ENCODE measurements around the gene METTL26. TPM values are rescaled to one million over a fixed set of nuclear protein-coding genes. Genes with fewer than 3 reads are reported as not detected.

Gene METTL26
- total RNA-seq, 6 experiments from 2014 or later: 91.6 to 115 (median 105) TPM

GRCh38 chr16:659618-660017, 23.5 kb upstream of the METTL26 start:
- Mint-ChIP-seq H3K27ac (no peak overlapping the region), H3K27me3 (ENCODE audit: insufficient read depth) (no peaks in the 10 kb centered on the region), H3K4me1 (ENCODE audit: low read depth) (no peaks in the 10 kb centered on the region), H3K4me3 (no peak overlapping the region), H3K9me3 (no peaks in the 10 kb centered on the region), H3K36me3 (ENCODE audit: low read depth) (no peaks in the 10 kb centered on the region)
- DNase-seq: no peak
- TF ChIP-seq CTCF (IDR thresholded peaks at IDR 0.05): no peak

GRCh38 chr16:658679-659571, 22.8 kb upstream of the METTL26 start:
- H3K27me3 Mint-ChIP-seq (ENCODE audit: insufficient read depth): no peaks in the 10 kb centered on the region
- H3K27ac Mint-ChIP-seq: no peak overlapping the region
- H3K4me1 Mint-ChIP-seq (ENCODE audit: low read depth): no peaks in the 10 kb centered on the region
- no peak overlapping the region for H3K4me3 Mint-ChIP-seq
- no peaks in the 10 kb centered on the region for H3K36me3 Mint-ChIP-seq (ENCODE audit: low read depth)
- DNase-seq: no peak
- no peaks in the 10 kb centered on the region for H3K9me3 Mint-ChIP-seq
- TF ChIP-seq CTCF (IDR thresholded peaks at IDR 0.05): peak; percentile 43

DNA sequence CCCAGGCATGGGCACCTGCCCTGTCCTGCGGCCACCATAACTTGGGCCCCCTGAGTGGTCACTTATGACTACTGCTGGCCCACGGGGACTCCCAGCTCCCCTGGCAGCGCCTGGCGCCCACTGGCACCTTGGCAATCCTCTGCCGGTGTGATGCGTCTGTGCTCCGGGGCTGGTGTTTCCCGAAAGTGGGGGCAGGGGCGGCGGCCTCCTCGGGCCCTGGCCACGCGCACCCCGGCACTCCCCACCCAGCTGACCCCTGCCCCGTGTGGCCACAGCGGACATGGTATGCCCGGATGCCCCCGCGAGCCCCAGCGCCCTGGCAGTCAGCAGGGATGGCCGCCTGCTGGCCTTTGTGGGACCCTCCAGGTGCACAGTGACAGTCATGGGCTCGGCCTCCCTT, 21.4 kb upstream of the METTL26 start:
- Mint-ChIP-seq H3K4me1 (ENCODE audit: low read depth) (no peaks in the 10 kb centered on the region), H3K9me3 (no peaks in the 10 kb centered on the region), H3K36me3 (ENCODE audit: low read depth) (no peaks in the 10 kb centered on the region), H3K27me3 (ENCODE audit: insufficient read depth) (no peaks in the 10 kb centered on the region), H3K27ac (no peak overlapping the region), H3K4me3 (no peak overlapping the region)
- TF ChIP-seq CTCF (IDR thresholded peaks at IDR 0.05): no peak
- no peak for DNase-seq

GRCh38 chr16:654034-654433, 17.9 kb upstream of the METTL26 start:
- no peak for TF ChIP-seq CTCF (IDR thresholded peaks at IDR 0.05)
- no peaks in the 10 kb centered on the region for H3K36me3 Mint-ChIP-seq (ENCODE audit: low read depth)

GRCh38 chr16:652454-653305, 16.6 kb upstream of the METTL26 start:
- no peak for DNase-seq
- no peak for TF ChIP-seq CTCF (IDR thresholded peaks at IDR 0.05)
- no peak overlapping the region for H3K4me3 Mint-ChIP-seq

More at GRCh38 chr16:654034-654433, 17.9 kb upstream of the METTL26 start:
- H3K4me3 Mint-ChIP-seq: no peak overlapping the region
- H3K4me1 Mint-ChIP-seq (ENCODE audit: low read depth): 0 out of 2 replicates have a peak, but pooled peaks cover 5% of the 10 kb centered on the region
- no peaks in the 10 kb centered on the region for H3K9me3 Mint-ChIP-seq
- no peaks in the 10 kb centered on the region for H3K27me3 Mint-ChIP-seq (ENCODE audit: insufficient read depth)
- no peak overlapping the region for H3K27ac Mint-ChIP-seq
- no peak for DNase-seq

More at GRCh38 chr16:652454-653305, 16.6 kb upstream of the METTL26 start:
- 0 out of 2 replicates have a peak, but pooled peaks cover 5% of the 10 kb centered on the region for H3K4me1 Mint-ChIP-seq (ENCODE audit: low read depth)
- H3K9me3 Mint-ChIP-seq: no peaks in the 10 kb centered on the region
- peaks cover 2% of the 10 kb centered on the region; the same call in 1 of the 2 replicates for H3K27me3 Mint-ChIP-seq (ENCODE audit: insufficient read depth)
- H3K36me3 Mint-ChIP-seq (ENCODE audit: low read depth): no peaks in the 10 kb centered on the region
- no peak overlapping the region for H3K27ac Mint-ChIP-seq
